Measurements from ENCODE around the gene CNIH2. TPM values are rescaled to one million over a fixed set of nuclear protein-coding genes. Genes with fewer than 3 reads are reported as not detected.
A peak's percentile ranks its signal among the peaks of the same experiment; 100 is the strongest.

The CNIH2 gene
- total and polyA plus RNA-seq, 2 donors (not counting 1 experiment from before 2014, with no cell fraction given): 0.17 to 0.57 TPM

DNA sequence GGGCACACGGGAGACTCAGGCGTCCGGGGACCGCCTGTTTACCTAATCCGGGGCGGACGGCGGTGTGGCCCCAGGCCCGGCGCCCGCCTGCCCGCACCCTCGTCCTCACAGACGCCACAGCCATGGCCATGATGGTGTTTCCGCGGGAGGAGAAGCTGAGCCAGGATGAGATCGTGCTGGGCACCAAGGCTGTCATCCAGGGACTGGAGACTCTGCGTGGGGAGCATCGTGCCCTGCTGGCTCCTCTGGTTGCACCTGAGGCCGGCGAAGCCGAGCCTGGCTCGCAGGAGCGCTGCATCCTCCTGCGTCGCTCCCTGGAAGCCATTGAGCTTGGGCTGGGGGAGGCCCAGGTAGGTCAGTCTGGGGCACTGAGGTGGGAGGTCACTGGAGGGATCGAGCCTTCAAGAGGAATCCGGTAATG, 19.5 kb upstream of the CNIH2 start:
- no peaks in the 10 kb centered on the region for H4K20me1 ChIP-seq (ENCODE audit: control insufficient read depth, extremely low read depth, insufficient read depth, low read length)
- no peak overlapping the region for H3K27ac ChIP-seq (ENCODE audit: insufficient read depth, low read length)
- peaks cover 11% of the 10 kb centered on the region for H3K36me3 ChIP-seq (ENCODE audit: control insufficient read depth, insufficient read depth, low read length)

GRCh38 chr11:66259225-66259624, 18.8 kb upstream of the CNIH2 start:
- H3K4me2 ChIP-seq (ENCODE audit: extremely low read depth, insufficient read depth, low read length): no peak overlapping the region
- H3K79me2 ChIP-seq (ENCODE audit: control insufficient read depth, insufficient read depth, low read length): peaks cover 4% of the 10 kb centered on the region
- H2AFZ ChIP-seq (ENCODE audit: low read length): no peak overlapping the region
- no peaks in the 10 kb centered on the region for H4K20me1 ChIP-seq (ENCODE audit: control insufficient read depth, extremely low read depth, insufficient read depth, low read length)
- no peak overlapping the region for H3K27ac ChIP-seq (ENCODE audit: insufficient read depth, low read length)
- H3K9ac ChIP-seq (ENCODE audit: insufficient read depth, low read length): no peak overlapping the region
- H3K27me3 ChIP-seq (ENCODE audit: control insufficient read depth, insufficient read depth, low read length): no peaks in the 10 kb centered on the region
- H3K4me1 ChIP-seq (ENCODE audit: control insufficient read depth, extremely low read depth, insufficient read depth, low read length): peaks cover 3% of the 10 kb centered on the region
- no peak for TF ChIP-seq CTCF (conservative IDR thresholded peaks at IDR 0.05 in 1 of 2, IDR thresholded peaks at IDR 0.05 in 1 of 2; ENCODE audit: low read depth in 1 of 2, low read length in 2 of 2)
- TF ChIP-seq EZH2 (IDR thresholded peaks at IDR 0.05; ENCODE audit: low read length, missing control alignments): no peak
- no peak overlapping the region for H3K4me3 ChIP-seq (replicated peaks in 1 of 4; ENCODE audit: control extremely low read depth in 1 of 4, insufficient read depth in 1 of 4, low read depth in 3 of 4, low read length in 4 of 4)
- no peak for DNase-seq (ENCODE audit: low read depth in 2 of 2)
- peaks cover 13% of the 10 kb centered on the region for H3K36me3 ChIP-seq (ENCODE audit: control insufficient read depth, insufficient read depth, low read length)
- no peaks in the 10 kb centered on the region for H3K9me3 ChIP-seq (ENCODE audit: control insufficient read depth, insufficient read depth, low read depth, low read length)

More for the DNA sequence above, 19.5 kb upstream of the CNIH2 start:
- no peak overlapping the region for H2AFZ ChIP-seq (ENCODE audit: low read length)
- DNase-seq (ENCODE audit: low read depth in 2 of 2): no peak
- peak overlapping the region; percentile 81 for H3K9ac ChIP-seq (ENCODE audit: insufficient read depth, low read length)
- H3K79me2 ChIP-seq (ENCODE audit: control insufficient read depth, insufficient read depth, low read length): peaks cover 4% of the 10 kb centered on the region
- H3K9me3 ChIP-seq (ENCODE audit: control insufficient read depth, insufficient read depth, low read depth, low read length): no peaks in the 10 kb centered on the region
- no peak for TF ChIP-seq CTCF (conservative IDR thresholded peaks at IDR 0.05 in 1 of 2, IDR thresholded peaks at IDR 0.05 in 1 of 2; ENCODE audit: low read depth in 1 of 2, low read length in 2 of 2)
- no peak for TF ChIP-seq EZH2 (IDR thresholded peaks at IDR 0.05; ENCODE audit: low read length, missing control alignments)
- no peaks in the 10 kb centered on the region for H3K27me3 ChIP-seq (ENCODE audit: control insufficient read depth, insufficient read depth, low read length)
- H3K4me3 ChIP-seq (replicated peaks in 1 of 4; ENCODE audit: control extremely low read depth in 1 of 4, insufficient read depth in 1 of 4, low read depth in 3 of 4, low read length in 4 of 4): peak overlapping the region; percentile 71 to 98 (median 84)
- H3K4me1 ChIP-seq (ENCODE audit: control insufficient read depth, extremely low read depth, insufficient read depth, low read length): peaks cover 3% of the 10 kb centered on the region
- H3K4me2 ChIP-seq (ENCODE audit: extremely low read depth, insufficient read depth, low read length): peak overlapping the region; percentile 75

DNA sequence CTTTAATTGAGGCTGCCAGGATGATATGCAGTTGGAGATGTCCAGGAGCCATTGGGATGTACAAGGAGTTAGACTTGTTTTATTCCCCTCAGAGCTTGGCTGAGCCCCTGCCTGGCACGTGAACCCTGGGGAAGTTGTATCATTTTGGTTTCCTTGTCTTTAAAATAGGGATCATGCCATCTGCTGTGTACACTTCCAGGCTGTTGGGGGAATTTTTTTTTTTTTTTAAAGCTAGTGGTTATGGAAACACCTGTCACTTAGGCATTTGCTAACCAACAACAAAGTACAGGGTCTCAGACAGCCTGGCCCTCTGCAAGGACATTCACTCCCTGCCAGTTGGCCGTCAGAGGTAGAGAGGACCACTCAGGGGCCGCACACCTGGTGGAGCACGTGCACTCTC, 18.0 kb upstream of the CNIH2 start:
- Histone ChIP-seq H3K4me2 (ENCODE audit: extremely low read depth, insufficient read depth, low read length) (no peak overlapping the region), H3K27ac (ENCODE audit: insufficient read depth, low read length) (no peak overlapping the region), H3K36me3 (ENCODE audit: control insufficient read depth, insufficient read depth, low read length) (peaks cover 20% of the 10 kb centered on the region), H2AFZ (ENCODE audit: low read length) (no peak overlapping the region), H3K4me1 (ENCODE audit: control insufficient read depth, extremely low read depth, insufficient read depth, low read length) (peaks cover 3% of the 10 kb centered on the region), H3K27me3 (ENCODE audit: control insufficient read depth, insufficient read depth, low read length) (no peaks in the 10 kb centered on the region), H3K79me2 (ENCODE audit: control insufficient read depth, insufficient read depth, low read length) (peaks cover 4% of the 10 kb centered on the region), H3K9me3 (ENCODE audit: control insufficient read depth, insufficient read depth, low read depth, low read length) (no peaks in the 10 kb centered on the region), H4K20me1 (ENCODE audit: control insufficient read depth, extremely low read depth, insufficient read depth, low read length) (no peaks in the 10 kb centered on the region), H3K9ac (ENCODE audit: insufficient read depth, low read length) (no peak overlapping the region), H3K4me3 (replicated peaks in 1 of 4; ENCODE audit: control extremely low read depth in 1 of 4, insufficient read depth in 1 of 4, low read depth in 3 of 4, low read length in 4 of 4) (no peak overlapping the region)
- no peak for TF ChIP-seq EZH2 (IDR thresholded peaks at IDR 0.05; ENCODE audit: low read length, missing control alignments)
- TF ChIP-seq CTCF (conservative IDR thresholded peaks at IDR 0.05 in 1 of 2, IDR thresholded peaks at IDR 0.05 in 1 of 2; ENCODE audit: low read depth in 1 of 2, low read length in 2 of 2): no peak
- DNase-seq (ENCODE audit: low read depth in 2 of 2): no peak

All from fibroblast of lung (primary cell).